ENCODE measurements around the gene MAGI2.

The MAGI2 gene

DNA sequence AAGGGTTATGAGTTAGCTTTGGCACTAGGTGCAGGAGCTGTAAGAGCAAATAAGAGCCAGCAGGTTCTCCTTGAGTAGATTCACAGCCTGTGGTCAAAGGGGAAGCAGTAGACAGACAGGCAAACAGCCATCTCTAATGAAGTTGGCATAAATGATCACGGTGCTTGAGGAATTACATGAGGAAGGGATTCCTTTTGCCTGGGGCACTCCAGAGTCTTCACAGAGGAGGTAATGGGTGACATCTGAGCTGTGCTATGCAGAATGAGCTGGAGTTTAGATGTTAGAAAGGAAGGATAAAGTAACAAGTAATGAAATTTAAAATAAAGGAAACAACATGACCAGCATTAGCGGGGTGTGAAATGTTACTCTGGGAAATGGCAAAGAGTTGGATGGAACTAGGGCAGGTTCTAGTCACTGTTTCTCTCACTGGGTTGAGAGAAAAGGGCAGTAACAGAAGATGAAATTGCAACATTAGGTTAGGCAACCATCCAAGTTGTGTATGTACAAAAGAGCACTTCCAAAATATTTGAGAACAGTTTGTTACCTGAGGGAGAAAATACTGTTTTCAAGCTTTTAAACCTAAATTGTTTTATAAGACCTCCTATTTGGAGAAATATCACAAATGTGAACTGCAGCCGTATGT is 1041.1 kb downstream of the MAGI2 start:
- Histone ChIP-seq H3K4me1 (ENCODE audit: insufficient read depth, poor library complexity, severe bottlenecking) (no peaks in the 10 kb centered on the region), H3K27me3 (ENCODE audit: insufficient read depth, poor library complexity, severe bottlenecking) (no peaks in the 10 kb centered on the region), H3K27ac (ENCODE audit: poor library complexity, severe bottlenecking) (no peak overlapping the region), H3K4me3 (ENCODE audit: severe bottlenecking) (no peak overlapping the region), H3K9me3 (ENCODE audit: severe bottlenecking) (no peaks in the 10 kb centered on the region), H3K36me3 (ENCODE audit: low read depth) (no peaks in the 10 kb centered on the region)
- no peak for TF ChIP-seq CTCF (IDR thresholded peaks at IDR 0.05; ENCODE audit: poor library complexity, severe bottlenecking)
- no peak for DNase-seq (ENCODE audit: low spot score)
- no peak for ATAC-seq (ENCODE audit: low read depth)

DNA sequence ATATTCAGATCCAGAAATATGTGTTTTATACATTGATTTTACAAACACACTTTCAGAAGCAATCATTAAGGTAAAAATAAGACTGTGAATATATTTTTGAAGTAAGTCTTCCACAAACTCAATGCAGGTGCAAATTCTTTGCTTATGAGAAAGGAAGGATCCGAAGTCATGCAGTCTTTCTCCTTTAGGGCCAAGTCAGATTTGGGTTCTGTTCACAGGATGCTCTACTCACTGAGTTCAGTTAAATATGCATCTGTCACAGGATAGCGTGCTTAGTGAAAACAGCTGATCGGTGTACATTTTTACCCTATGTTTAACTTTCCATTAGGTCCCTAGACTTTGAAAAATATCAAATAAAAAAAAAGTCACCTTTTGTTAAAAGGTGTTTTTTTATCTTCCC is 1046.4 kb downstream of the MAGI2 start:
- ATAC-seq (ENCODE audit: low read depth), result no peak

GRCh38 chr7:78406531-78406930 is 1046.9 kb downstream of the MAGI2 start:
- no peak for ATAC-seq (ENCODE audit: low read depth)
- TF ChIP-seq CTCF (IDR thresholded peaks at IDR 0.05; ENCODE audit: poor library complexity, severe bottlenecking), result no peak

More for the DNA sequence above, 1046.4 kb downstream of the MAGI2 start:
- H3K4me3 ChIP-seq (ENCODE audit: severe bottlenecking), result no peak overlapping the region
- no peak overlapping the region for H3K27ac ChIP-seq (ENCODE audit: poor library complexity, severe bottlenecking)
- no peaks in the 10 kb centered on the region for H3K4me1 ChIP-seq (ENCODE audit: insufficient read depth, poor library complexity, severe bottlenecking)
- H3K27me3 ChIP-seq (ENCODE audit: insufficient read depth, poor library complexity, severe bottlenecking), result peaks cover 4% of the 10 kb centered on the region
- no peak for DNase-seq (ENCODE audit: low spot score)
- no peaks in the 10 kb centered on the region for H3K36me3 ChIP-seq (ENCODE audit: low read depth)
- no peaks in the 10 kb centered on the region for H3K9me3 ChIP-seq (ENCODE audit: severe bottlenecking)
- TF ChIP-seq CTCF (IDR thresholded peaks at IDR 0.05; ENCODE audit: poor library complexity, severe bottlenecking), result no peak

GRCh38 chr7:78402096-78402495 is 1051.4 kb downstream of the MAGI2 start:
- no peak overlapping the region for H3K4me3 ChIP-seq (ENCODE audit: severe bottlenecking)
- H3K9me3 ChIP-seq (ENCODE audit: severe bottlenecking), result no peaks in the 10 kb centered on the region
- no peak overlapping the region for H3K27ac ChIP-seq (ENCODE audit: poor library complexity, severe bottlenecking)
- DNase-seq (ENCODE audit: low spot score) (no peak), ATAC-seq (ENCODE audit: low read depth) (no peak)
- TF ChIP-seq CTCF (IDR thresholded peaks at IDR 0.05; ENCODE audit: poor library complexity, severe bottlenecking), result no peak
- H3K27me3 ChIP-seq (ENCODE audit: insufficient read depth, poor library complexity, severe bottlenecking), result peaks cover 24% of the 10 kb centered on the region
- no peaks in the 10 kb centered on the region for H3K36me3 ChIP-seq (ENCODE audit: low read depth)
- no peaks in the 10 kb centered on the region for H3K4me1 ChIP-seq (ENCODE audit: insufficient read depth, poor library complexity, severe bottlenecking)

More at GRCh38 chr7:78406531-78406930, 1046.9 kb downstream of the MAGI2 start:
- Histone ChIP-seq H3K27me3 (ENCODE audit: insufficient read depth, poor library complexity, severe bottlenecking) (peaks cover 4% of the 10 kb centered on the region), H3K9me3 (ENCODE audit: severe bottlenecking) (no peaks in the 10 kb centered on the region), H3K36me3 (ENCODE audit: low read depth) (no peaks in the 10 kb centered on the region), H3K4me3 (ENCODE audit: severe bottlenecking) (no peak overlapping the region), H3K27ac (ENCODE audit: poor library complexity, severe bottlenecking) (no peak overlapping the region), H3K4me1 (ENCODE audit: insufficient read depth, poor library complexity, severe bottlenecking) (no peaks in the 10 kb centered on the region)
- no peak for DNase-seq (ENCODE audit: low spot score)

- Histone ChIP-seq H3K27ac (ENCODE audit: poor library complexity, severe bottlenecking) (no peak overlapping the region), H3K36me3 (ENCODE audit: low read depth) (no peaks in the 10 kb centered on the region), H3K4me1 (ENCODE audit: insufficient read depth, poor library complexity, severe bottlenecking) (no peaks in the 10 kb centered on the region), H3K4me3 (ENCODE audit: severe bottlenecking) (no peak overlapping the region), H3K27me3 (ENCODE audit: insufficient read depth, poor library complexity, severe bottlenecking) (peaks cover 20% of the 10 kb centered on the region), H3K9me3 (ENCODE audit: severe bottlenecking) (no peaks in the 10 kb centered on the region)
- DNase-seq (ENCODE audit: low spot score), result no peak
- TF ChIP-seq CTCF (IDR thresholded peaks at IDR 0.05; ENCODE audit: poor library complexity, severe bottlenecking), result no peak
- no peak for ATAC-seq (ENCODE audit: low read depth)
Observed at GRCh38 chr7:78400038-78400437, 1053.4 kb downstream of the MAGI2 start.
